ENCODE measurements around the gene MOB4.
A peak's percentile ranks its signal among the peaks of the same experiment; 100 is the strongest.
"Not testable (repeated sequence)": the region's sequence is repeated elsewhere in the genome, so short reads cannot be mapped to it uniquely, and the experiment has no call there.

MOB4 gene

GRCh38 chr2:197515739-197516392 is at the start of gene MOB4:
Gene MOB4, plus strand, starts transcription at chr2:197516066. Its CDS starts 21 bp downstream, at chr2:197516087.
- peak; percentile 96 for DNase-seq (ENCODE audit: extremely low spot score)
- TF ChIP-seq CTCF (IDR thresholded peaks at IDR 0.05; ENCODE audit: control extremely low read depth, extremely low read depth, low read depth, missing control alignments): no peak
- CTCF ChIA-PET: interaction anchor here (0.8 to 1.6 kb wide), 4 partner anchors 8 to 17 kb away, joined by 3 to 6 read pairs (median 4); partner anchors contain the start of genes HSPD1 and HSPE1
- POLR2A ChIA-PET: interaction anchor here (0.8 to 2.5 kb wide), 8 partner anchors 10 to 58 kb away, joined by 3 to 22 read pairs (median 3); partner anchors contain the start of genes HSPD1 and HSPE1

GRCh38 chr2:197472166-197472565 is 43.7 kb upstream of the MOB4 start:
- no peak for TF ChIP-seq CTCF (IDR thresholded peaks at IDR 0.05; ENCODE audit: control extremely low read depth, extremely low read depth, low read depth, missing control alignments)
- POLR2A ChIA-PET: no interaction called here
- no peak for DNase-seq (ENCODE audit: extremely low spot score)
- CTCF ChIA-PET: no interaction called here

GRCh38 chr2:197477797-197478196 is 38.1 kb upstream of the MOB4 start:
- CTCF ChIA-PET: interaction anchor here (1.3 to 2.4 kb wide), 2 partner anchors 18 to 58 kb away, joined by 3 to 6 read pairs; no protein-coding TSS in a partner anchor

DNA sequence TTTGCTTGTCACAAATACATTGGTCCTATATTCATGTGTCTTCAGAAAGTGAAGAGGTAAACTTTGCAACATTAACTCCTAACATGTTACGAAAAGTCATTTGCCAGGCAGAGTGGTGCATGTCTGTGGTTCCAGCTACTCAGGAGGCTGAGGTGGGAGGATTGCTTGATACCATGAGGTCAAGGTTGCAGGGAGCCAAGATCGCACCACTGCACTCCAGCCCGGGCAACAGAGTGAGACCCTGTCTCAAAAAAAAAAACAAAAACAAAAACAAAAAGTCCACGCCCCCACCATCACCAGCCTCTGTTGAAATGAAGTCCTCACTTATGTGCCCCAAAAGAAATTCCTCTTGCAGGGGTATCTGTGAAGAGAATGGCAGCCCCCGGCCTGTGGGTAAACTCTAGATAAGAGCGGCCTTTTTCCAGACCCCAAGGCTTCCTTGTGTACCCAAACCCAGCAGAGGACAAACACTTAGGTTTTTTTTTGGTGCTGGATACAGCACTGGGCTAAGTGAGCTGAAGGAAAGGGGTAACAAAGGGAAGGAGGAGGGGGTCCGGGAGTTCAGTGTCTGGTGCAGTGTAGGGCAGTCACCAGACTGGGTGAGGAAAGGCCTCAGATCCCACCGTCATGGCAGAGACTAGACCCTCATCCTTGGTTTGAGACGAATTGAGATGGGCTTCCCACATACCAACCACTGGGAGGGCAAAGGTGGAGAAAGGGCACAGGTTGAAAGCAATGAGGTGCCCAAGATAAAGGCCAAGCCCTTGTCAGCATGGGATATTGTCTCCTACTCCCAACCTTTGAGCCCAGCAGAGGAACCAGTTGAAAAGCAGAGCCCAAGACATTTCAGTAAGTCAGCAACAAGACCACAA is 35.5 kb upstream of the MOB4 start:
- POLR2A ChIA-PET: interaction anchor here (0.5 to 1.3 kb wide), 3 partner anchors 9 to 21 kb away, joined by 3 to 4 read pairs (median 3); no protein-coding TSS in a partner anchor

More at GRCh38 chr2:197477797-197478196, 38.1 kb upstream of the MOB4 start:
- no peak for TF ChIP-seq CTCF (IDR thresholded peaks at IDR 0.05; ENCODE audit: control extremely low read depth, extremely low read depth, low read depth, missing control alignments)
- no peak for DNase-seq (ENCODE audit: extremely low spot score)
- POLR2A ChIA-PET: no interaction called here

GRCh38 chr2:197484248-197484647 is 31.6 kb upstream of the MOB4 start:
- CTCF ChIA-PET: interaction anchor here (1.6 kb wide), 1 partner anchor 18 kb away, joined by 4 read pairs; no protein-coding TSS in a partner anchor
- not testable (repeated sequence) for DNase-seq (ENCODE audit: extremely low spot score)
- POLR2A ChIA-PET: interaction anchor here (1.2 to 1.5 kb wide), 2 partner anchors 16 to 31 kb away, joined by 3 to 4 read pairs; partner anchors contain the start of genes HSPD1 and HSPE1

More for the DNA sequence above, 35.5 kb upstream of the MOB4 start:
- no peak for TF ChIP-seq CTCF (IDR thresholded peaks at IDR 0.05; ENCODE audit: control extremely low read depth, extremely low read depth, low read depth, missing control alignments)
- CTCF ChIA-PET: interaction anchor here (0.7 kb wide), 1 partner anchor 12 kb away, joined by 3 read pairs; no protein-coding TSS in a partner anchor
- no peak for DNase-seq (ENCODE audit: extremely low spot score)

DNA sequence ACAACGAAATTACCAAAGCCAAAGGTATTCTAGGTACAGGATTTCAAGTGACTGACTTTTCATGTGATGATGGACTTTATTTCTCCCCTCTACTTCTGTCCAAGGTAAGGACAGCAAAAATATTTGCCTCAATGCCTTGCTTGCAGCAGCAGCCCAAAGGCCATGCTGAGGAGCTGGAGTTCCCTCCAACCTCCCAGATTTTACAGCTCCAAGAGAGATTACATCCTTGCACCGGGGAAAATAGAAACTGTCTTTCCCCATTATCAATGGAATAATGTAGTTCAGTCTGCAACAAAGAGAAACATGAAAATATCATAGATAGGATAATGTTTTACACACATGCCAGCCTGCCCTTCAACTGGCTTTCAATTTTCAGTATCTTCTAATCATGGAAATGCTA is 29.7 kb upstream of the MOB4 start:
- ChIA-PET CTCF (no interaction called here), POLR2A (no interaction called here)
- no peak for DNase-seq (ENCODE audit: extremely low spot score)
- no peak for TF ChIP-seq CTCF (IDR thresholded peaks at IDR 0.05; ENCODE audit: control extremely low read depth, extremely low read depth, low read depth, missing control alignments)
